Kidney epithelial cell (primary cell): Measurements from ENCODE around the gene KRTAP10-12. TPM values are rescaled to one million over a fixed set of nuclear protein-coding genes. Genes with fewer than 3 reads are reported as not detected.

ENCODE experiments used
- DNase-seq: peaks from one replicate; pipeline ENCODE4 v3.0.0-alpha.2; 2010; ENCODE audit warnings: low read depth
- H3K27me3 ChIP-seq: 2 replicates; pipeline ENCODE4 v1.6.0; 2011; ENCODE audit warnings: low read length; ENCODE audit not compliant: control insufficient read depth, insufficient read depth
- H3K36me3 ChIP-seq: 2 replicates; pipeline ENCODE4 v1.5.1; 2011; ENCODE audit warnings: low read length; ENCODE audit not compliant: control insufficient read depth, insufficient read depth
- H3K4me3 ChIP-seq: 2 replicates; pipeline ENCODE4 v1.5.1; 2011; ENCODE audit warnings: low read depth, mild to moderate bottlenecking, control low read depth, low read length
- total RNA-seq: library from RNA; depleted of rRNA; stranded (reverse); fragments of >200 nt; gene quantifications from 2 replicates; pipeline ENCODE4 v1.2.3, GENCODE V29; 2015
- TF ChIP-seq, protein P1 (sequence below): IDR thresholded peaks from 2 replicates; pipeline ENCODE4 v1.5.1; 2011; ENCODE audit warnings: mild to moderate bottlenecking, moderate library complexity, low read length, control low read depth, inconsistent platforms; ENCODE audit not compliant: insufficient read depth, poor library complexity, severe bottlenecking

Gene KRTAP10-12
- total RNA-seq, 1 donor from 2014 or later = not detected

DNA sequence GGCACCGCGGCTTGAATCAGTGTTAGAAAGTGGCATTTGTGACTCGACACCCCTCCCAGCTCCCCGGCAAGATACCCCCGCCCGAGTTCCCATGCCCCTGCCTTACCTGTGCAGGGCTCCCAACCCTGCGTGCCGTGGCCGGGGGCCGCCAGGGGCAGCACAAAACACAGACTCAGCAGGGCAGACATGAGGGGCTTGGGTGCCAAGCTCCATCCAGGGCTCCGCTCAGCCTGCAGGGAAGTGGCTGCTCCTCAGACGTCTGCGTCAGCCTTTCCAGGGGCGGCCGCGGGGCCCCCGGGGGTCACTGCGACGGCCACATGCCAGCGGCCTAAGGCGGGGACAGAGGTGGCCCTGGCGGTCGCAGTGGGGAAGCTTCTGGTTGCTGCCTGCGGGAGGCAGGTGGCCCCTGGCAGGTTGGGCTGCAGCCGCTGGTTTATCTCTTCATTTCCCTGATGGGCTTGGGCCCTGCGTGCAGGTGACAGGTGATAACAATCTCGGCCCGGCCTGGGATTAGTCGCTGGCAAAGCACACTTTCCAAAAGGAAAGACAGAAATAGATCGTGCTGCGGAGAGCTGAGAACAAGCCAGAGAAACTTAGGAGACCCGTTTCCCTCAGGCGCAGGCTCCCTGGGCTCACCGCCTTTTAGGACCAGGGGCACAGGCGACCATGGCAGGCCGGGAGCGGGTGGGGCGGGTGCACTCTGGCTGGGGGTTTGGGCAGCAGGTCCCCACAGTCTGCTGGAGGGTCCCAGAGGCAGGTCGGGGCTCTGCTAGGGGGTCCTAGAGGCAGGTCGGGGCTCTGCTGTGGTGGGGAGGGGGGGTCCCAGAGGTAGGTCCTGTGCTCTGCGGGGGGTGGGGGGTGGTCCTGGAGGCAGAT, 14.6 kb downstream of the KRTAP10-12 start, which contains the start of gene TSPEAR:
TSS of gene TSPEAR (minus strand) at position 246 of the 876 bp plus-strand sequence. CDS start at position 188, 58 bp downstream.
- H3K27me3 ChIP-seq = peaks cover 70% of the 10 kb centered on the region
- no peak for DNase-seq
- H3K4me3 ChIP-seq = no peak within 1 kb of the TSS
- TF ChIP-seq, protein P1, sequence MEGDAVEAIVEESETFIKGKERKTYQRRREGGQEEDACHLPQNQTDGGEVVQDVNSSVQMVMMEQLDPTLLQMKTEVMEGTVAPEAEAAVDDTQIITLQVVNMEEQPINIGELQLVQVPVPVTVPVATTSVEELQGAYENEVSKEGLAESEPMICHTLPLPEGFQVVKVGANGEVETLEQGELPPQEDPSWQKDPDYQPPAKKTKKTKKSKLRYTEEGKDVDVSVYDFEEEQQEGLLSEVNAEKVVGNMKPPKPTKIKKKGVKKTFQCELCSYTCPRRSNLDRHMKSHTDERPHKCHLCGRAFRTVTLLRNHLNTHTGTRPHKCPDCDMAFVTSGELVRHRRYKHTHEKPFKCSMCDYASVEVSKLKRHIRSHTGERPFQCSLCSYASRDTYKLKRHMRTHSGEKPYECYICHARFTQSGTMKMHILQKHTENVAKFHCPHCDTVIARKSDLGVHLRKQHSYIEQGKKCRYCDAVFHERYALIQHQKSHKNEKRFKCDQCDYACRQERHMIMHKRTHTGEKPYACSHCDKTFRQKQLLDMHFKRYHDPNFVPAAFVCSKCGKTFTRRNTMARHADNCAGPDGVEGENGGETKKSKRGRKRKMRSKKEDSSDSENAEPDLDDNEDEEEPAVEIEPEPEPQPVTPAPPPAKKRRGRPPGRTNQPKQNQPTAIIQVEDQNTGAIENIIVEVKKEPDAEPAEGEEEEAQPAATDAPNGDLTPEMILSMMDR = no peak
- H3K36me3 ChIP-seq = no peaks in the 10 kb centered on the region

DNA sequence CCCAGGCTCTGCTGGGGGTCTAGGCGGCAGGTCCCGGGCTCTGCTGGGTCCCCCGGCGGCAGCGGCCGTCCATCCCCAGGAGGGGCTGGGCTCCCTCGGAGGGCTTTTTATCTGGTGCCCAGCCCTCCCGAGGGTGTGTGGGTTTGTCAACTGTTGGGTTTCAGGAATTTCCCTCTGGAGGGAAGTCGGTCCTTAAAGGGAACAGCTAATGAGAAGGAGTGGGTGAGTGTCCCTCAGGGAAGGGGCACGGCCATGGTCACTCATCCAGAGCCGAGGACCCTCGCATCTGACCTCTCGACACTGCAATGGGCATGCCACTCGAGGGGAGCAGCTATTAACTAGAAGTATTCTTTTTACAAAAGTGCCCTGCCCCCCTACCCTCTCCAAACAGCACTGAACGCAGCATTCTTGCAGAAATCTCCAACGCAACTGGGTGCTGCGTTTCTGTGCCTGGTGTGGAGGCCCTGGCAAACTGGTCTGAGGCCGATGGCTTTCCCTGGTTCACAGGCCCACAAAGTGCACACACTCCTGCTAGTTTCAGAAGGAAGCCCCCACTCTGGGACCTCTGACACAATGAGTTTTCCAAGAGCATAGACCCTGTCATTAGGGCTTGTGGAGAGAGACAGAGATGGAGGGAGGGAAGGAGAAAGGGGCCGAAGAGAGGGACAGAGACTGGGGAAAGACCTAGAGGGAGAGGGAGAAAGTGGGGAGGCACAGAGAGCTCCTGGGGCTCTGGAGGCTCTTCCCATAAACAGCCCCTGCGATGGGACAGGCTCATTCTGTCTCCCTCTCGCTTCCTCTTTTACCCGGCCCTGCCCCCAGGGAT, 15.4 kb downstream of the KRTAP10-12 start:
- Histone ChIP-seq H3K4me3 (no peak overlapping the region), H3K36me3 (no peaks in the 10 kb centered on the region), H3K27me3 (peaks cover 62% of the 10 kb centered on the region)
- TF ChIP-seq, protein P1 = no peak
- DNase-seq = no peak

DNA sequence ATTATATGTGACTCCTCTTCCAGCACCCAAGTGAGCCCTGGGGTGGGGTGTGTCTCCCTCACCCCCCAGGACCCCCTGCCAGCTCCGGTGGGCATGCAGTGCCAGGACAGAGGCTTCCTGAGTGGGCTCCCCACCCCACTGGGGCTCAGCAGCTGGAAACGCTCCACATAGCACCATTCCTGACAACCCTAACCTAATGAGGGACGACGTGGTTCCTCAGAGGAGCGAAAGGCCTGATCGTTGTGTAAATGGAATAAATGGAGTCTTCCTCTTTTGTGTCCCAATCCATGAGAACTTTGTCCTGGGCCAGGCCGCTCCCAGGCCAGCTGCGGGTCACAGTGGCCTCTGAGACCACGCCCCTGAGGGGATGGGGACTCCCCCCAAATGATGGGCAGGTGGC, 16.2 kb downstream of the KRTAP10-12 start:
- TF ChIP-seq, protein P1 = no peak
- no peak overlapping the region for H3K4me3 ChIP-seq
- peaks cover 56% of the 10 kb centered on the region for H3K27me3 ChIP-seq
- no peaks in the 10 kb centered on the region for H3K36me3 ChIP-seq
- no peak for DNase-seq

DNA sequence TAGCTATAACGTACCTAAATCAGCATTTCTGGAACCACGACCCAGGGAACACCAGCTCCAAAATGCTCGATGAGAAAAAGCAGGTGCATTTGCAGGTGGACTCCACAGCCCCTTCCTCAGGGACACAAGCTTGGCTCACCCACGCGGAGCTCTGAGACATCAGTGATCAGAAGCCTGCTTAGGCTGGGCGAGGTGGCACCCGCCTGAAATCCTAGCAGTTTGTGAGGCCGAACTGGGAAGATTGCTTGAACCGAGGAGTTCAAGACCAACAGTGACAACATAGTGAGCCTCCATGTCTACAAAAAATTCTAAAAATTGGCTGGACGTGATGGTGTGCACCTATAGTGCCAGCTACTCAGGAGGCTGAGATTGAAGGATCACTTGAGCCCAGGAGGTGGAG, 16.9 kb downstream of the KRTAP10-12 start:
- TF ChIP-seq, protein P1 = no peak
- H3K4me3 ChIP-seq = no peak overlapping the region
- peaks cover 56% of the 10 kb centered on the region for H3K27me3 ChIP-seq
- H3K36me3 ChIP-seq = no peaks in the 10 kb centered on the region
- no peak for DNase-seq

DNA sequence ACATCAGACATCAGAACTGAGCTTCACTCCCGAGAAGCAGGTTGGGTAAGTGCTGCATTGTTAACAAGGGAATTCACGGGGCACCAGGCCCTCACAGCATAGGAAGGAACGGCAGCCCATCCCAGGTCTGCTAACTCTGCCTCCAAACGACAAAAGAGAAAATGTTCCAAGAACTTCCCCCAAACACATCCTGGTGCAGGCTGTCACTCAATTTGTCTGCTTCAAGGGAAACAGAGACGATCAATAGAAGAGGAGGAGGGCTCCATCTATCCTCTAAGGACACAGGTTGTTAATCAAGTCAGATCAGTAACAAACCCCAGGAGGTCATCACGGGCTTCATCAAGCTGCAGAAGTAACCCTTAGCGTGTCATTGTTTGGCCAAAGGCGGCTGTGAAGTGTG, 17.9 kb downstream of the KRTAP10-12 start:
- H3K27me3 ChIP-seq = peaks cover 46% of the 10 kb centered on the region
- H3K36me3 ChIP-seq = no peaks in the 10 kb centered on the region
- TF ChIP-seq, protein P1 = no peak
- no peak overlapping the region for H3K4me3 ChIP-seq
- no peak for DNase-seq
